ENCODE measurements around the gene TRIM63.

Gene TRIM63

DNA sequence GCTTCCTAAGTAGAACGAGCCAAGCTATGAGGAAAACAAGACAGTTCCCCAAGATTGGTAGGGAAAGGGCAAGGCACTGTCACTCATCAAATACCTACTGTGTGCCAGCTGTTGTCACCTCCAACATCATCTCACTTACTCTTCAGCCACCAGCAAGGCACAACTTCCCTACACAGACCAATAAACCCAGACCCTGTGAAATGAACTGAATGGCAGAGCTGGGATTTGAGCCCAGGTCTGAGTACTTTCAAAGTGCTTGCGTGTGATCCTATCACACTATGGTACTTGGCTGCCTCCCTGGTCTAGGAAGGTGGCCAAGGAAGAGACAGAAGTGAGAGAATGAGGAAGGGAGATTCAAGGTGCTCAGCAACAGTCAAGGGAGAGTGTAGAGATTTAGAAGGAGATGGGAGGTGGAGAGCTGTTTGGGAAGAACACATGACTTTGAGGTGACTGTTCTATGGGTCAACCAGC lies 16.7 kb upstream of the TRIM63 start:
- no peak for DNase-seq

DNA sequence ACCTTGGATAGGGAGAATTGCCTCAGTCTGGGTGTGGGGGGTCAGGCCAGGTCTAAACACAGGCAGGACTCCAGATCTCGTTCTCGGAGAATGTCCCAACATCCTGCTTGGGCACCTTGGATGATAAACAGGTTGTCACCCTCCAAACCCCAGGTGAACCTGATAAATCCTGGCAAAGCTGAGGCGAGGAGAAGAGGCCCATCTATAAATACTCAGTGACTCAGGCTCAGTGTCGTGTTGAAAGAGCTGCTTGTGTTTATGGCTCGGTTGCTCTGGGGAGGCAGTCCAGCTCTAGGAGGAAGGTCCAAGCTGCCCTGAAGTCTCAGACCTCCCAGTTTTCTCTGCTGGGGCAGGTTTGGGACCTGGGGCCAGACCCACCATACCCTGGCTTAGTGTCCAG lies 15.8 kb upstream of the TRIM63 start:
- no peak for DNase-seq

DNA sequence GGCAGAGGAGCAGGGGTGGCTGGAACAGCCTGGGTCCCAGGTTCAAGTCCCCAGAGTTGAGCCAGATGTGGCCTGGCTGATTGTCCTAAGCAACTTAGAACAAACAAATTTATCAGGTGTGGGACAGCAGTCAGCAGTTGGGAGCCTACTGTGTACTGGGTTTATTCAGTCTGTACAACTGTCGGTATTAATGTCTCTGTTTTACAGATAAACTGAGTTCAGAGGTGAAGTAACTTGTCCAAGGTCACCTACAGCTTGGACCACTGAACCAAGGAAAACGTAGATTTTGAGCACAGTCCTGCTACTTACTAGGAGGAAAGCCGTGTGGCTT lies 14.6 kb upstream of the TRIM63 start:
- DNase-seq, result no peak

DNA sequence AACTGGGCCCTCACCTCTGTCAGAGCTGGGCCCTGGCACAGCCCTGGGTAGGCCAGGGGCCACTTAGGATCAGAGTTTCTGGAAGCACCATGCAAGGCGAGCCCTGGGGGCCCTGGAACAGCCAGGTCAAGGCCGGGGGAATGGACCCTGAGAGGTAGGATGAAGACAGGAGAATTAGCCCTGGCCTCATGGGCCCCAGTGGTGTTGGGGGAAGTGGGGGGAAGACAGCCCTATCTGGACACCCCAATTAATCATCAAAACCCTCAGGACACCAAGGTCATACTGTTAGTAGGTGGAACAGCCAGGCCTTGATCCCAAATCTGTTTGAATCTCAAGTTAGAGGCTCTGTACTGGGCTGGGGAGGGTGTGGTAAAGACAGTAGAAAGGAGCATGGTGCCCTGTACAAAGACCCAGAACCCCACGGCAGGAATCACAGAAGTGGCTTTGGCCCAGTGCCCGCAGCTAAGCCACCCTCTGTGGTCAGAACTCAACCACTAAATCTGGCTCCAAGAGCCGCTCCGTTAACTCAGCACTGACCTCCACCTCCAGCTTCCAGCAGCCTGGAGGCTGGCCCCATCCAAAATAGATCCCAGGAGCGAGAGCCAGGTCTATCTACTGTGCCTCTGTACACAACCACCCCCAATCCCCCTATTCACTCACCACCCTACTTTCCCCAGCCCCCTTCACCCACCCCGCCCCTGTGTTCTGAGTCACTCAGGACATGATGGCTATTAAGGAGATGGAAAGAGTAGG lies 14.0 kb upstream of the TRIM63 start:
- no peak for DNase-seq

DNA sequence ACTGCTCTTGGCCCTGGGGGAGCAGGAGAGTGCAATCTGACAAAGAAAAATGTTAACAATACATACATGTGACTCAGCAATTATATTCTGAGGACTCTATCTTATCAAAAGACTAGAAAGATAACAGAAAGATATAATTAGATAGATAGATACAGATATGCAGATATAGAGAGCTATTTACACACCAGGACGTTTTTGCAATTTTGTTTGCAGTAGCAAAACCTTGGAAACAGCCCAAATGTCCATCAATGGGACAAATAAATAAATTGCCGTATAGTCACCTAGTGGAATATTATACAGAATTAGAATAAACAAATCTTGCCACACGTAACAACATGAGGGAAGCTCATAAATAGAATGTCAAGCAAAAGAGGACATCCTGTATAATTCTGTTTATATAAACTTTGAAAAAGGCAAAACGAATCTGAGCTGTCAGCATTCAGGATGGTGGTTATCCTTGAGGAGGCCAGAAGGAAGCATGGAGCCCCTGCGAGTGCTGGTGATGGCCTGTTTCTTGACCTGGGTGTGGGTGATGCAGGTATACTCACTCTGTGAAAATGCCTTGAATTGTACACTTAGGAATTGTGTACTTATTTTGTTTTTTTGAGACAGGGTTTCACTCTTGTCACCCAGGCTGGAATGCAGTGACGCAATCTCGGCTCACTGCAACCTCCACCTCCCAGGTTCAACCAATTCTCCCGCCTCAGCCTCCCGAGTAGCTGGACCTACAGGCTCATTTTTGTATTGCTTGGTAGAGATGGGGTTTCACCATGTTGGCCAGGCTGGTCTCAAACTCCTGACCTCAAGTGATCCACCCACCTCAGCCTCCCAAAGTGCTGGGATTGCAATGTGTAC lies 12.8 kb upstream of the TRIM63 start:
- no peak for DNase-seq

DNA sequence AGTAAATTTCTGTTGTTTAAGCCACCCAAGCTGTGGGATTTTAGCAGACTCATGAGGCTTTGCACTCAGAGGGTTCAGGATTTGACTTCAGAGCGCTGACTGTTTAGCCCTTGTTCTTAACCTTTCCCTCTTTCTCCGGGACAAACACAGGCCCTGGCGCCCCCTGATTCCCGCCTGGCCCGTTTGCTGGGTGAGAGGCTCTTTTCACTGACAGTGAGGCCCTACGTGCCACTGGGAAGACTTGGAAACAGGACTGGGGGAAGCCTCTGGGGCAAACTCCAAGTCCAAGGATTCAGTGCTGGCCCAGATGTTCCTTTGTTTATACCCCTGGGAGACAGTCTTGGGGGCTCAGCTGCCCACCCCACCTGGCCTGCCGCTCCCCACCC lies 11.7 kb upstream of the TRIM63 start:
- no peak for DNase-seq

DNA sequence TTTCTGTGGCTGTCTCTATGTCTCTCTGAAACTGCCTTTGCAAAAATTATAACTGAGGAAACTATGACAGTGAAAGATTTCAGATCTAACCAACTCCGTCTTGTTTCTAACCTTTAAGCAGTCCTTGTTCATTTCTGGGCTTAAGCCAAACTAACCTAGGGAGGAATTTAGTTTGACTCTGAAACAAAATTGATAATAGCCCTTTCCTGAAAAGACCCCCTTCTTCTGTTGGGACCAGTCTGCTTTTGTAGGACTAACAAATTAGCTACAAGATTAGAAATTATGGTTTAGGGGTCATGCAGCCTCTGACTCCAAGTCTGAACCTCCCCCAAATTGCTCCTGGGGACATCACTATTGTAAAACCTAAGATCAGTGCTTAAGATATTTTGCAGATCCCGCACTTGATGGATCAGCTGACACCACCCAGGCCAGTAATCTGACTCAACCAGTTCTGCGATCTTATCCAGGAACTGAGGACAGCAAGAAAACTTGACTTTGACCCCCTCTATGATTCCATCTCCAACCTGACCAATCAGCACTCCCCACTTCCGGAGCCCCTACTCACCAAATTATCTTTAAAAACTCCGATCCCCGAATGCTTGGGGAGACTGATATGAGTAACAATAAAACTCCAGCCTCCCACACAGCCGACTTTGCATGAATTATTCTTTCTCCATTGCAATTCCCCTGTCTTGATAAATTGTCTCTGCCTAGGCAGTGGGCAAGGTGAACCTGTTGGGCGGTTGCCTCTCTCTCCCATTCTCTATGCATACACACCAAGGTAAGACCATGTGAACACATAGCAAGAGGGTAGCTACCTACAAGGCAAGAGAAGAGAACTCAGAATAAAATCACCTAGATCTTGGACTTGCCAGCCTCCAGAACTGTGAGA lies 11.1 kb upstream of the TRIM63 start:
- no peak for DNase-seq

DNA sequence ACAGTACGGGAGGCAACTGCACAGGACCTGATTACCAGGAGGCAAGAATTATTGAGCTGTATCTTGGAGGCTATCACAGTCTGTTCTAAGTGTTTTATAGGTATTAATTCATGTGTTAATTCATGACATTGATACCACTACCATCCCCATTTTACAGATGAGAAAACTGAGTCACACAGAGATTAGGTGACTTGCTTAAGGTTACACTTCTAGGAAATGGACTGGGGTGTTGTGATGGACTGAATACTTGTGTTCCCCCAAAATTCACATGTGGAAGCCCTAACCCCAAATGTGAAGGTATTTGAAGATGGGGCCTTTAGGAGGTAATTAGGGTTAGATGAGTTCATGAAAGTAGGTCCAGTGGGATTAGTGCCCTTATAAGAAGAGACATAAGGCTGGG lies 10.1 kb upstream of the TRIM63 start:
- no peak for DNase-seq

DNA sequence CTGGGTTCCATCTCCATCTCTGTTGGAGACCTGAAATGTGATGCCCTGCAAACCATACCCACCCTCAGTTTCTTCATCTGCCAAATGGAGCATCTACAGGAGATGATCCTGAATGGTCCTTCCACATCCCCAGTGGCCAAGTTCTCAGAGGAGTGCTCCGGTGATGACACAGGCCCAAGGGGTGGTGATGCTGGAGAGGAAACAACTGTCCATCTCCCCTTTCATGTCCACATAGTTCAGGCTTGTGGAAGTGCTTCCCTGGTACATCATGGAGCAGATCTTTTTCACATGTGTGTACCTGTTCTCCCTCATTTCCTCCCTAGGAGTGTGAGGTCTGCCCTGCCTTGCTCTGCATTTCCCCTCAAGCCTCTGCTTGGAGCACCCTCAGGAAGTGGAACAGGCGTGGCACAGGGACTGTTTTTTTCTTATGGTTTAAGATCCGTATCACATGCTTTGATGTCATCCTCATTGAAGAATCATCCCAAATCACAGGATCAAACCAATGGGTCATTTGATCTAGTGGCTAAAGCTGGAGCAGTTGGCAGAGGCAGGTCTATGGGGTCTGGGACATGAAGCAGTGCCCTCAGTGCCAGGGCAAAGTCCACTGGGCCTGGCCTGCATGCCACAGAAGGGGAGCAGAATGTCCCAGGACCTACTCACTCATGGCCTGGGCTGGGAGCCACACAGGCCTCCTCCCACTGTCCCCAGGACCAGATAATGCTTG lies 8.2 kb upstream of the TRIM63 start:
- DNase-seq, result no peak

DNA sequence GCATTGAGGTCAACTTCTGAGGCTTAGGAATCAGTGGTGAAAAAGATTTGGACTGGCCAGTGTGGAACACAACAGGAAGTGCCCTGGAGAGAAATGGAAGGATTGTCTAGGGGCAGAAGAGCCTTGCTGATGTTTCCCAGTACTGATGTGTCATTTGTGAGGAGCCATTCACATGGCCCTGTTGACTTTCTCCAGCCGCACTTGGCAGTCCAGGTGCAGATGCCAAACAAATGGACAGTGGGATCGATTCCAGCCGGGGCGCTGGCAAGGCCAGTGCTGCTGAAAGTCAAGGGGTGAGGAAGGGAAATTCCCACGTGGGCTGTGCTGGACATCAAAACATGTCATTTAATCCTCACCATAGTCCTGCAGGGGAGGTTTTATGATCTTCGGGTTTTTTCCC lies 4.9 kb upstream of the TRIM63 start:
- no peak for DNase-seq

DNA sequence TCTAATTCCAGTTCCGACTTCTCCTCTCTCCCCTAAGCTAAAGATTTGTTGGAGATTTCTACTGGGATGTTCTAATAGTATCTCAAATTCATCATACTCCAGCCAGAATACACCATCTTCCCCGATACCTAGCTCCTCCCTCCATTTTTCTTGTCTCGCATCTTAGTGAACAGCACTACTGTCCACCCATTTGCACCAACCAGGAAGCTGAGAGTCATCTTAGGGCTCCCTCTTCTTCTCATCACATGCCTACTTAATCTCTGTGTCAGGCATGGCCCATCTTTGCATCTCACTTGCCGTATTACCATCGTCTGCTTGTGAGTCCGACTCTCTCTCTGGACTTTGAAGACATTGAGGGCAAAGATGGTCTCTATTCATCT lies 3.5 kb upstream of the TRIM63 start:
- no peak for DNase-seq

DNA sequence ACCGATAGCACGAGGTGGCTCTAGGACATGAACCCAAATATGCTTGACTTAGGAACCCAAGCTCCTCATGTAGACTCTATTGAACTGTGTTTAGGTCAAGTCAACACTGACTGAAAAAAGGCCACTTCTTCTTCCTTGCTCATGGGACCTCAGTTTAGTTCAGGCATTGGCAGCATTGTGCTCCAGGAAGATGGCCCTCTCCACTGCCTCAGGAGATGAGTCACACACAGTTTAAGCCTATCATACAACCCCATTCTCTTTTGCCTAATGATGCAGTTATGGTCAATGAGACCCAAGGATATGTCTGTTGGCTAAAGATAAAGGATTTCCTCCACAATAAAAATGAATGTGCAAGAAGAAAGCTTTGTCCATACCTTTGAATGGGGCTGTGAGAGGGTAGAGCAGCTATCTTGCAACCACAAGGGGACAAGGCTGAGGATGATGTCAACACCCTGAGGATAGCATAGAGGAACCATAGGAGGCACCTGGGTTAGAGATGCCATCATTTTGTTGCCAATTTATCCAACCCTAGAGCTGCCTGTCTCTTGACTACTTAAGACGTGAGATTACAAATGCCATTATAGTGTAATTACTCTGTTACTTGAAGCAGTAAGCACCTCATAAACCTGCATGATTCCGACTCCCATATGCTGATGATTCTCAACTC lies 3.0 kb upstream of the TRIM63 start:
- no peak for DNase-seq

DNA sequence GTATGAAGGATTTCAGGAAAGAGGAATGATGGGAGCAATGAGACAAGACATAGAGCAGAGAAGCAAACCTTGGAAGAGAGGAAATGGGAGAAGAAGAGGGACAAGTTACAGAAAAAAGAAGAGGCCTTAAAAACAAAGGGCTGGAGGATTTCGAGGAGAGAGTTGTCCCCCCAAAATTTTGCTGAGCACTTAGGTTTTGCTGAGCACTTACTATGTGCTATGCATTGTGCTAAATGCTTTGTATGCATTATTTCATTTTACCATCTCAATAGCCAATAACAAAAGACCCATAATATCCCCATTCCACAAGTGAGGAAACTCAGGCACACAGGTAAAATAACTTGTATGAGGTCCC lies 2.5 kb upstream of the TRIM63 start:
- no peak for DNase-seq

DNA sequence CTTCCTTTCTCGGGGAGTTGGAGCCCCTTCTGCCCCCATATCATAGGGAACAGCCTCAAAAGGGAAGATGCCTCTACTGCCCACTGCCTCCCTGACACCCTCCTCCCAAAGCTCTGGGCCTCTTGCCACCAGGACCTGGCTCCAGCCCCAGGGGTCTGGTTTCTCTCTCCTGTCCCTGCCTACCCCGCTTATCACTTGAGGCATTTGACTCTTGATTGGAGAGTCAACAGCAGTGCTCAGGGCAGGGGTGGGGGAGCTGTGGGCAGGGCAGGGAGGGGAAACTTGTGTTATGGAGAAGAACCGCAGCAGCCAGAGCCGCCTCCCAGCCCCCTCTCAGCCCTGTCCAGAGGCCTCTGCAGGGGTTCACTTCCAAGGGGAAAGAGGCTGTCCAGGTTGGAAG lies 573 bp downstream of the TRIM63 start:
- DNase-seq, result no peak

DNA sequence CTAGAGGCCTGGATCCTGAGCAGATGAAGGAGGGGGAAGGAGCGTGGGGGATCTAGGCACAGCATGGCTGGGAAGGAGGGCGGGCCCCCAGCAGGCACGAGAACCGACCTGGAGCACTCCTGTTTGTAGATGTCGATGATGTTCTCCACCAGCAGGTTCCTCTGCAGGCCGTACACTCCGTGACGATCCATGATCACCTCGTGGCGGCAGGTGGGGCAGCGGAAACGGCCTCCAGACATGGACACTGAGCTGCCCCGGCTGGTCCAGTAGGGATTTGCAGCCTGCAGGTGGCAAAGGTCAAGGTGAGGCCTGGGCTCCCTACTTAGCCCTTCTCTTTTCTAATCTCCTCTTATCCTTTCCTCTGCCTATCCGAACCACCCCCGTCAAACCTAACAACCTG lies 1.3 kb downstream of the TRIM63 start:
- DNase-seq, result no peak

DNA sequence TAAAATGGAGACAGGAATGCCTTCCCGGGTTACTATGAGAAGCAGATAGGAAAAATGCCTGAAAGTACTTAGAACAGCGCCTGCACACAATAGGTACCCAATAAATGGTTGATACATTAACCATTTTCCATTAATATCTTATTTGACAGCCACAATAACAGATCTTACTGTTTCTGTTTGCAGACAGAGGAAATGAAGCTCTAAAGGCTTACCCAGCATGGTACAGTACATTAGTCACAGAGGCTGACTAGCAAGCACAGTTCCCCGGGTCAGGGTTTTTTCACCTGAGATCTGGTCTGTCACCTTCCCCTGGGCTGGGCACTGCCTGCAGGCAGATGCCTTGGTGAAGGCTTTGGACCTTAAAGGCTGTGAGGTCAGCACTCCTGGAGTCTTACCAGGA lies 2.9 kb downstream of the TRIM63 start:
- DNase-seq, result no peak

DNA sequence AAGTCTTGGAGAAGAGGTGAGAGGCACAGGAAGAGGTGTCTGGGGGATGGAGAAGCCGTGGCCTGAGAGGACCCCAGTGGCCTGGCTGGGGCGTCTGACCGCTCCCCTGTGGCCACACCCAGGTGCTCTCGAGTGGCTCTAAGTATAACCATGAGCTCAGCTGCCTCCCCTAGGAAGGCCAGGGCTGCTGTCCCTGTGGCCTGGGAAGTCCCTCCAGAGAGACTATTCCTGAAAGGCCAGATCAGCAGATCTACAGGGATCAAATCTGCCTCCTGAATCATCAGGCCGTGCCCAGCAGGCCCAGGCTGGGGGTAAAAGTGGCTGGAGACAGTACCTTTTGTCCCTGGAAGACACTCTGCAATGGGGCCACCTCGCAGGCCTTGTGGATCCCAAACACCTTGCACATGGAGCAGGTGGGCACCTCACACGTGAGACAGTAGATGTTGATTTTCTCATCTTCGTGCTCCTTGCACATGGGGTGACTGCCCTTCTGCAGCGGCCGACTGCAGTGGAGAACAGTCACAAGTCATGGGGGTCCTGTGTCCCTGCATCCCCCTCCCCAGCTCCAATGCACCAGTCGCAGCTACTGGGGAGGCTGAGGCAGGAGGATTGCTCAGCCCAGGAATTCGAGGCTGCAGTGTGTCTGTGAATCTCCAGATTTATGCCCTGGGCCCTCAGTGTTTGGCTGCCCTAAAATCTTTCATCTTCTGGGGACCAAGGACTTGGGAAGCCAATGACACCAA lies 6.4 kb downstream of the TRIM63 start:
- DNase-seq, result no peak

DNA sequence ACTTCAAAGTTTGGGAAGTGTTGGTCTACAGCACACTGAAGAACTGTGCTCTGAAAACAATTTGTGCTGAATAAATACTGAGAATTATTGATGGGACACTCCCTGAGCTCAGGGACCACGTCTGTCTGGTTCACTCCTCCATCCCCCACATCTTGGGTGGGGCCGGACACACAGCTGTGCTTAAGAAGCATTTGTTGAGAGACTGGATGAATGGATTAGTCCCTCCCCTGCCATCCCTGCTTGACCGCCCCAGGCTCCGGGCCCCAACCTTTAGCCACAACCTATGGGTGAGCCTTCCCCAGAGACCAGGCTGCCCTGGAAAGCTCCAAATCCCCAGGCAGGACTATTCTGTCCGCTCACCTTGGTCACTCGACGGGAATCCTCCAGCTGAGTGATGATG lies 7.5 kb downstream of the TRIM63 start:
- DNase-seq, result no peak

DNA sequence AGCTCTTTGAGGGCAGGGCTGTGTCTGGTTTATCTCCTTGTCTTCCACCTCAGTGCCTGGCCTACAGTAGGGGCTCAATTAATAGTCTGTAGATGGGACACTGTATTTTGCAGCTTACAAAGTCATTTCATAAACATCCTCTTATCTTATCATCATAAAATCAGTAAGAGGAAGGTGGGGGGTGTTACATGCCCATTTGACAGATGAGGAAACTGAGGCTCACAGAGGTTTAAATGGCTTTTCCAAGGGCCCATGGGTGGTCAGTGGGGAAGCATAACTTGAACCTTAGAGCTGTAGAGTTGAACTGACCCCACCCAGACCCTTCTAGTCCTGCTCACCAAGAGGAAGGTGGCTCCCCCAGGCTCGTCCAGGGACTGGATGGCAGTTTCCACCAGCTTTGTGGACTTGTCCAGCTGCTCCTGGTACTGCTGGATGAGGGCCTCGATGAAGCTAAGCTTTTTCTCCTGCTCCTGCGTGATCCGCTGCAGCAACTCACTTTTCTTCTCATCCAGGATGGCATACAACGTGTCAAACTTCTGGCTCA lies 9.3 kb downstream of the TRIM63 start:
- DNase-seq, result no peak

DNA sequence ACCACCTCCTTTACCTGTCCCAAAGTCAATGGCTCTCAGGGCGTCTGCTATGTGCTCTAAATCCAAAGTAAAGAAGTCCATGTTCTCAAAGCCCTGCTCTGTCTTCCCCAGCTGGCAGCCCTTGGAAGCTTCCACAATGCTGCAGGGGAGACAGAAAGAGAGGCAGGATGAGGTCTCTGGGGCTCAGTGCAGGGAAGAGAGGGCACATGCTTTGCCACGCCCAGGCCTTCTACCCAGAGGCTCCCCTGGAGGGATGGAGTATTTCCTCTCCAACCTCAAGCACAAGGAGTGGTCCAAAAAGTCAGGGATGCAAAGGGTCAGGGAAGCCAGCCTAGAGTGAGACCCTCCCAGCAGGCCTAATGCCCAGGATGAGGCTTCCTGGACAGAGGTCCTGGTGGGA lies 10.2 kb downstream of the TRIM63 start:
- DNase-seq, result no peak

DNA sequence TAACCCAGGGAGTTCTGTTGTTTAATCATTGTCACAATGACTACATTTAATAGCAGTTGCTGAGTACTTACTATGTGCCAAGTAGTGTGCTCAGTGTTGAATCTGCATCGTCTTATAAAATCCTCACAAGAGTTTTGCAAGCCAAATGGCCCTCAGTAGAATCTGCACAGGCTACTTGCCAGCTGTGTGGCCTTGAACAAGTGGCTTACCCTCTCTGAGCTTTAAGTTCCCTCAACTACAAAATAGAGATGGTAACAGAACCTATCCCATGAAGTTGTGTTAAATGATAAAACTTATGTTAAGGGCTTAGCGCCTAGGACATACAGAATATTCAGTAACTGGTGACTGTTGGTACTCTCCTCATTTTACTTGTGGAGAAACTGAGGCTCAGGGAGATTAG lies 12.4 kb downstream of the TRIM63 start:
- DNase-seq, result no peak

Measured in bone marrow (tissue), 2 donors.